Measurements from ENCODE around the gene APH1A. TPM values are rescaled to one million over a fixed set of nuclear protein-coding genes. Genes with fewer than 3 reads are reported as not detected.

The APH1A gene
- total RNA-seq, 1 experiment from 2014 or later = 93.8 TPM

- Mint-ChIP-seq H3K4me1 (ENCODE audit: low read depth, unreplicated experiment) (no peaks in the 10 kb centered on the region), H3K36me3 (ENCODE audit: insufficient read depth, unreplicated experiment) (no peaks in the 10 kb centered on the region), H3K27me3 (ENCODE audit: insufficient read depth, unreplicated experiment) (no peaks in the 10 kb centered on the region), H3K9me3 (ENCODE audit: unreplicated experiment) (no peaks in the 10 kb centered on the region), H3K27ac (ENCODE audit: unreplicated experiment) (peak within 1 kb of the TSS; percentile 55), H3K4me3 (ENCODE audit: unreplicated experiment) (peak within 1 kb of the TSS; percentile 71)
- no peaks in the 10 kb centered on the region for H3K36me3 ChIP-seq (ENCODE audit: control insufficient read depth, insufficient read depth, low read length)
- TSS peak; percentile 93 for BruUV-seq (replicated peaks)
- CTCF ChIA-PET = no interaction called here
- H3K9me3 ChIP-seq = no peaks in the 10 kb centered on the region
- POLR2A ChIA-PET = no interaction called here
- no peak for TF ChIP-seq CTCF (IDR thresholded peaks at IDR 0.05; ENCODE audit: insufficient read depth in 1 of 2, low read depth in 1 of 2, low read length in 1 of 2, severe bottlenecking in 1 of 2, unreplicated experiment in 1 of 2)
- H3K4me3 ChIP-seq (ENCODE audit: low read depth, low read length) = peak within 1 kb of the TSS; percentile 35
- H3K27me3 ChIP-seq (replicated peaks; ENCODE audit: control insufficient read depth, insufficient read depth, low read length) = no peaks in the 10 kb centered on the region
- no peaks in the 10 kb centered on the region for H3K4me1 ChIP-seq
- DNase-seq = peak; percentile 64 to 76
- intact Hi-C loops (cut with micrococcal nuclease; ENCODE audit: unreplicated experiment) = no loop called here
Observed at GRCh38 chr1:150293433-150294253, 24.8 kb upstream of the APH1A start, which contains the start of gene MRPS21. Gene MRPS21, plus strand, starts transcription at chr1:150293861. Its CDS starts 506 bp downstream, at chr1:150294367.

GRCh38 chr1:150288822-150289221 is 20.0 kb upstream of the APH1A start:
- Mint-ChIP-seq H3K4me1 (ENCODE audit: low read depth, unreplicated experiment) (no peaks in the 10 kb centered on the region), H3K27ac (ENCODE audit: unreplicated experiment) (no peak overlapping the region), H3K36me3 (ENCODE audit: insufficient read depth, unreplicated experiment) (no peaks in the 10 kb centered on the region), H3K4me3 (ENCODE audit: unreplicated experiment) (no peak overlapping the region), H3K27me3 (ENCODE audit: insufficient read depth, unreplicated experiment) (no peaks in the 10 kb centered on the region), H3K9me3 (ENCODE audit: unreplicated experiment) (no peaks in the 10 kb centered on the region)
- Histone ChIP-seq H3K36me3 (ENCODE audit: control insufficient read depth, insufficient read depth, low read length) (no peaks in the 10 kb centered on the region; the same call in 1 of the 2 replicates), H3K27me3 (replicated peaks; ENCODE audit: control insufficient read depth, insufficient read depth, low read length) (no peaks in the 10 kb centered on the region), H3K9me3 (no peaks in the 10 kb centered on the region), H3K4me3 (ENCODE audit: low read depth, low read length) (no peak overlapping the region), H3K4me1 (no peaks in the 10 kb centered on the region)
- CTCF ChIA-PET = no interaction called here
- no TSS peak for BruUV-seq (replicated peaks)
- POLR2A ChIA-PET = no interaction called here
- no peak for DNase-seq
- intact Hi-C loops (cut with micrococcal nuclease; ENCODE audit: unreplicated experiment) = no loop called here
- no peak for TF ChIP-seq CTCF (IDR thresholded peaks at IDR 0.05; ENCODE audit: insufficient read depth in 1 of 2, low read depth in 1 of 2, low read length in 1 of 2, severe bottlenecking in 1 of 2, unreplicated experiment in 1 of 2)

- Mint-ChIP-seq H3K27ac (ENCODE audit: unreplicated experiment) (no peak overlapping the region), H3K4me3 (ENCODE audit: unreplicated experiment) (no peak overlapping the region), H3K27me3 (ENCODE audit: insufficient read depth, unreplicated experiment) (no peaks in the 10 kb centered on the region), H3K4me1 (ENCODE audit: low read depth, unreplicated experiment) (peaks cover under 1% of the 10 kb centered on the region), H3K36me3 (ENCODE audit: insufficient read depth, unreplicated experiment) (no peaks in the 10 kb centered on the region), H3K9me3 (ENCODE audit: unreplicated experiment) (no peaks in the 10 kb centered on the region)
- Histone ChIP-seq H3K4me3 (ENCODE audit: low read depth, low read length) (no peak overlapping the region), H3K36me3 (ENCODE audit: control insufficient read depth, insufficient read depth, low read length) (no peaks in the 10 kb centered on the region; the same call in 1 of the 2 replicates), H3K27me3 (replicated peaks; ENCODE audit: control insufficient read depth, insufficient read depth, low read length) (no peaks in the 10 kb centered on the region), H3K4me1 (peaks cover under 1% of the 10 kb centered on the region; the same call in 1 of the 2 replicates), H3K9me3 (no peaks in the 10 kb centered on the region)
- CTCF ChIA-PET = no interaction called here
- DNase-seq = no peak
- TF ChIP-seq CTCF (IDR thresholded peaks at IDR 0.05; ENCODE audit: insufficient read depth in 1 of 2, low read depth in 1 of 2, low read length in 1 of 2, severe bottlenecking in 1 of 2, unreplicated experiment in 1 of 2) = no peak
- no TSS peak for BruUV-seq (replicated peaks)
- POLR2A ChIA-PET = no interaction called here
- intact Hi-C loops (cut with micrococcal nuclease; ENCODE audit: unreplicated experiment) = no loop called here
Observed at GRCh38 chr1:150288382-150288781, 19.6 kb upstream of the APH1A start.
